Glomerular endothelial cell (primary cell): ENCODE results near the gene SLC22A12. TPM values are rescaled to one million over a fixed set of nuclear protein-coding genes. Genes with fewer than 3 reads are reported as not detected.

Source experiments
- DNase-seq: peaks from one replicate; pipeline ENCODE4 v3.0.0-alpha.2; 2011; ENCODE audit warnings: low read depth, low spot score; ENCODE audit errors: extremely low read depth
- total RNA-seq: library from RNA; depleted of rRNA; stranded (reverse); fragments of >200 nt; gene quantifications from 2 replicates; pipeline ENCODE4 v1.2.3, GENCODE V29; 2015

Gene SLC22A12
- total RNA-seq, 1 donor from 2014 or later, result not detected

- DNase-seq, result no peak
These were observed 11.5 kb downstream of the SLC22A12 start for GRCh38 chr11:64602466-64603070.

DNA sequence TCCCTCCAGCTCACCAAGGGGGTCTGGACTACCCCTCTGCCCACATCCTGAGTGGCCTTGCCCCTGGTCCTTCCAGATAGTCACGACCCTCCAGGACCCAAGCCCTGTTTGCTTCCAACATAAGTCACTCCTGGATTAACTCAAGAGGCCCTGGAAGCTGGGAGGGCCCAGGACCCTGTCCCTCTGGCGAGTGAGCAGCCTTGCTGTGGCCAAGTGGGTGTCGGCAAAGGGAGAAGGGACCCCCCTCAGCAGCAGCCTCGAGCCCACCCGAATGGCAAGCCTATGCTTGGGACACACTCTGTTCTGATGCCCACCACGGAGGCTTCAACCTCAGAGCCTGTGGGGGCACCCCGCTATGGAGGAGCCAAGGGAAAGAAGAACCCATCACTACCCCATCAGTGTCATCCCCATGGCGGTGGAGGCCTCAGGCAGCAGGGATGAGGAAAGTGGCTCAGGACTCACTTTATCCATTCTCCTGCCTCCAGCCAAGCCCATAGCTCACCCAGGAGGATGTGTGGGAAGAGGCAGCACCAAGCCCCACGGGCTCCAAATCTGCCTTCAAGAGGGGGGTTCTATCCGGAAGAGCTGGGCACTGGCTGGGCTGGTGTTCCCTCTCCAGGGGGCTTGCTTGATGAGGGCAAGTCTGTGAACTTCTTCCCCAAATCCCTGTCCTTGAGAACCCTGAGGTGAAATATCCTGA, 12.5 kb downstream of the SLC22A12 start:
- DNase-seq, result no peak

- DNase-seq, result no peak
These were observed 13.6 kb downstream of the SLC22A12 start for GRCh38 chr11:64604458-64605243.

- DNase-seq, result no peak
These were observed 14.2 kb downstream of the SLC22A12 start for GRCh38 chr11:64605244-64605560.

GRCh38 chr11:64605656-64606585, 14.9 kb downstream of the SLC22A12 start:
- no peak for DNase-seq

DNA sequence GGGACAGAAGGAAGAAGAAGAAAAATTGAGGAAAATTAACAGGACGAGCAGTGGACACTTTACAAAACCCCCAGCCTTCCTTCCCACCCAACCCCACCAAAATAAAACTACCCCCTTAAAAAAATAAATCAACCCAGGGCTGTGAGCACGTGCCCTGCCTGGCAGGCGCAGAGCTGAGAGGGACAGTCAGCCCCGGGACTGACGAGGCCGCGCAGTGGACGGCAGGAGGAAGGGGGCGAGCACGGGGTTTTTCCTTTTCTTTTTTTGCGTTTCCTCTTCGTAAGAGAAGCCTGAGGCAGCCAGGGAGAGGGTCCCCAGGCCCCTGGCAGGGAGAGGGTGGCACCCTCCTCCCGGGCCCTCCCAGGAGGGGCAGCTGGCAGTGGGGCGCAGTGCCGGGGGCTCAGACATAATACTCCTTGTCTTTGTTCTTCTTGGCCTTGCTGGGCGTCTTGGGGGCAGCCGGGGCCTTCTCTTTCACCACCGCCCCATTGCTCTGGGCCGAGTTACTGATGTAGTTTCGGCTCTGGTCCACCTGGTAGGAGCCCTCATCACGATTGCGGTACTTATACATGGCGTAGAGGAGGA, 15.9 kb downstream of the SLC22A12 start:
- DNase-seq, result no peak

DNA sequence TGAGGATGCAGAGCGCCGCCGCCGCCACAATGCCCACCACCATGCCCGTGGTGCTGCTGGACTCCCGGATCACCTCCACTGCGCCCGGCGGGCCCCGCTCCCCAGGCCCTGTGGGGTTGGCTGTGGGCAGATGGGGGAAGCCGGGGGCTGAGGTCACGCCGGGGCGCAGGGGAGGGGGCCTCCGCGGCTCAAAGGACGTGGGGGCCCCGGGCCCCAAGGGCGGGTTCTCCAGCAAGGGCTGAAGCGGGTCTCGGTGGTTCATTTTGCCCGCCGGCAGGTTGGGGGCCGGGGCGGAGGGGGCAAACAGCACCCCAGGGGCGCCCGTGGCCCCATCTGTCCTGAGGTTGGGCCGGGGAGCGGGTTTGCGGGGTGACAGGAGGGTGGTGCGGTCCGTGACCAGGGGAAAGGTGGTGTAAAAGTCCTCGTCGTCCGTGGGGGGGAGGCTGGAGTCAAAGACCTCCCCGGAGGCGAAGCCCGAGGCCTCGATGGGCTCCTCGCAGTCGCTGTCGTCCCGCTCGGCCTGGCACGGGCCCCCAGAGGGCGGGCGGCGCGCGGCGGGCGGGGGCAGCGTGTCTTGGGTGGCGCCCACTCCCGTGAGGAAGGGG, 16.5 kb downstream of the SLC22A12 start:
- DNase-seq, result no peak

DNA sequence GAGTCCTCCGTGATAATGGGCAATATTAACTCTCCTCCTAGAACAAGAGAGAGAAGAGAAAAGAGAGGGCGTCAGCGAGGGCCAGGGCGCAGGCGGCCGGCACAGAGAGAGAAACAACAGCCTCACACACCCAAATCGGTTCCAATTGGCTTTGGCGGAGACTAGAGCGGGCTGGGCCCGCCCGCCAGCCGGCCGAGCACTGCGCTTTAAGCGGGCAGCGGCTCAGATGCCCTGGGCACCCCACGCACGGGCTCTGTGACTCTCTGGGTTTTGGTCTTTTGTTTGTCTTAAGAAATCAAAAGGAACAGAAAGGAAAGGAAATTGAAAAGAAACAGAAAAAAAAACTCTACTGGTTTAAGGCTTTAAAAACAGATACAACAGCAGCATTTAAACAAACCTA, 17.0 kb downstream of the SLC22A12 start:
- no peak for DNase-seq

- no peak for DNase-seq
These were observed 17.6 kb downstream of the SLC22A12 start for GRCh38 chr11:64608636-64609035.

- no peak for DNase-seq
These were observed 18.5 kb downstream of the SLC22A12 start for GRCh38 chr11:64609436-64610047.

DNA sequence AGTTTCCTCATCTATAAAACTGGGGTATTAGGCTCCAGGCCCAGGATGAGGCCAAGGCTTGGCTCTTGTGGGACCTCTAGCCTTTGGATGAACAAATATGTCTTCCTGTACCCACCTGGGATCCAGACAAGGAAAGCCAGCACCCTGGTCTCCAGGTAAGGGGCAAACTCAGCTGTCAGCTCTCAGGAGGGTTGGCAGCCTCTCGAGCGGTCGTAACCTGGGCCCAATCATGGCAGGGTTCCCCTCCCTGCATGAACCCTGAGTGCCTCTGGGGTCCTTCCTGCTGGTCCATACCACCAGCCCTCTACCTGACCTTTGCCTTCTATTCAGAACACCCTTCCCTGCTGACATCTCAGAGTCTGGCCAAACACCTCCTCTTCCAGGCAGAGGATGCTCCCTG, 19.6 kb downstream of the SLC22A12 start:
- no peak for DNase-seq

DNA sequence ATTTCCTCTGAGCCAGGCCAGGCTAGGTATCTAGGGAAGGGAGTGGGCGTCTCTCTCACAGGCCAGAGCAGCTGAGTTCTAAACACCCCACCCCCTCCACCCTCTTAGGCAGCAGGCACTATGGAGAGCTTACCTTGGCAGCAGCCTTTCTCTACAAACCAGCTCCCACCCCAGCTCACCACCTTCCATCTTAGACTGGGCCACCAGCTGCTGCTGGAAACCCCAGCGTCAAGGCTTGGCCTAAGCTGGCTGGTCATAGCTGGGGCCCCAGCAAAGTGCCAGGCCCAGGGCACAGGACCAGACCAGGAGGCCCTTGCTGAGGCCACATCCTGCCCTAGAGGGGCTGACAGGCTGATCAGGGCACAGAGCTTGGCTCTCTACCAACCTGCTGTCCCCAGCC, 20.2 kb downstream of the SLC22A12 start:
- DNase-seq, result no peak

DNA sequence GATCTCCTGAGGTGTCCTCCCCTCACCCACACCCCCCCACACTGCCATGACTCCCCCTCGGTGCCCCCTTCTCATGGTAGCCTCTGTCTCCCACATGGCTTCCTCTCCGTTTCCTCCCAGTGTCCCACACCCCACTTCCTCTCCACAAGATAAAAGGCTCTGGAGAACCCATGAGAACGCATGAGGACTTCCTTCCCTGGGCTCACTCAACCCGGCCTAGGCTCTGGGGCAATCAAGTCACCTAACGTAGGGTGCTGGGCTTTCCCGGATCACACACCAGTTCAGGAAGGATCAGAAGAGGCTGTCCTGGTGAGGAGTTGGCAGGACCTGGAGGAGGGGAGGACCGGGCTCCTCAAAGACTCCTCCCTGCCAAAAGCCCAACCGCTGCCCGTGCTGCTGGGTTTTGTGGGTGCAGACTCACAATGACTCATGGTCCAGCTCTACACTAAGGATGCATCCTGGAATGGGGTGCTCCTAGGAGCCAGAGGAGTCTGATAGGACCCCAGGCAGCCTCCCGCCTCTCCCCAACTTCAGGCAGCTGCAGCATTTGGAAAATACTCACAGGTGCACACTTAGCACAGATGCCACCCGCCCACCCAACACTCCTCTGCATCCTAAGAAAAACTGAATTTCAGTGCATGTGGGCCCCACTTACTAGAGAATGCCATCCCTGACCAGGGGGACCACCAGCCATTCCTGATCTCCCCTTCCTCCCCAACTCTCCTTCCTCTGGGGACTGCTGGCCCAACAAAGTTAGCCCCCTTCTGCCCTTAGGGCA, 21.0 kb downstream of the SLC22A12 start:
- no peak for DNase-seq

- no peak for DNase-seq
These were observed 22.6 kb downstream of the SLC22A12 start for GRCh38 chr11:64613648-64614047.

- DNase-seq, result no peak
These were observed 23.9 kb downstream of the SLC22A12 start for GRCh38 chr11:64614917-64615316.

DNA sequence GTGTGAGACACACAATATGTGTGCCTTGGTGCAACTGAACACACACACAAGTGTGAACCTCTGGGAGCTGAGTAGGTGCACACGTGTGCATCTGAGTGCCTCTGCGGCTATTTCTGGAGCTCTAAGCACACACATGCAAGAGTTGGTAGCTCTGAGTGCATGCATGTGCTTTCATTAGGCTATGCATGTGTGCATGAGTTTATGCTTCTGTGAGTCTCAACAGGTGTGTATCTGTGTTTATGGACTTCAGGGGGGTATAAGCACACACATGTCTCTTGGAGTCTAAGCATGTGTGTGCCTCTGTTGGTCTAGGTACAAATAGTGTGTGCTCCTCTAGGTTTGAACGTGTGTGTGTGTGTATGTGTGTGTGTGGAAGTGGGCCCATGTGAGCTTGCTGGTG, 25.8 kb downstream of the SLC22A12 start:
- DNase-seq, result no peak

DNA sequence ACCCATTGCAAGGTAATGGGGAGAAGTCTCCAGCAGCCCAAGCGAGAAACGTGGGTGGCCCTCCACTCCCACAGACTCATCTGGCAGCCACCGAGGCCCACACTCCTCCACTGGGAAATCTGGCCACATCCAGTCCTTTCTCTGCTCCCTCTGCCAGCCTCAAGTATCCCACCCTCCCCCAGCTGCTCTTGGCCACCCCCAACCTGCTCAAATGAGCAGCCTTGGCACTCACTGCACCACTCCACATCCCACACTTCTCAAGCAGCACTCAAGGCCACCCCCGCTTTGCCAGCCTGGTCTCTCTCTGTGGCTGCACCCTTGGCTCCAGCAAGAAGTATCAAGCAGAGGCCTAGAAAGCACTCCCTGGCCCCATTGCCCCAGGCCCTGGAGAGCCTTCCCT, 28.2 kb downstream of the SLC22A12 start:
- no peak for DNase-seq

GRCh38 chr11:64619811-64620380, 28.9 kb downstream of the SLC22A12 start:
- no peak for DNase-seq
